ENCODE data around the gene LGALS4. TPM values are rescaled to one million over a fixed set of nuclear protein-coding genes. Genes with fewer than 3 reads are reported as not detected.

The LGALS4 gene
- total RNA-seq, 2 donors from 2014 or later = 0.59 to 0.66 TPM

DNA sequence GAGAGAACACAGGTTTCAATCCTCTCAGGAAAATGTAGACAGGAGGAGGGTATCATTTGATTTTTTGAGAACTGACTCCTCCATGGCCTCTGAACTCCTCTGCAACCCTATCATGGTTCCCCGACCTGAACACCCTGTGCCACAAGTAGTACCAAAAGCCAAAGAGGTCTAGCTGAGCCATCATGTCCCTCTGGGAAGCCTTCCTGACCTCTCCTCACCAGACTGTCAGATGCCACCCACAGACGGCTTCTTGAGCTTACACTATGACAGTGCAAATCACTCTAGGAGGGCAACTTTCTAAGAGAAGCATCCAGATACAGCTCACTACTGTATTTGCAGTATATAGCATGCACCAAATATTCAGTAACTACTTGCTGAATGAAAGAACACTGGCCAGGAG, 33.4 kb upstream of the LGALS4 start:
- ATAC-seq (no peak), DNase-seq (ENCODE audit: low spot score in 2 of 2) (no peak)
- Mint-ChIP-seq H3K27ac (peak overlapping the region; percentile 61 to 95), H3K9me3 (no peaks in the 10 kb centered on the region), H3K36me3 (peaks cover 74 to 78% of the 10 kb centered on the region in 2 donors)

DNA sequence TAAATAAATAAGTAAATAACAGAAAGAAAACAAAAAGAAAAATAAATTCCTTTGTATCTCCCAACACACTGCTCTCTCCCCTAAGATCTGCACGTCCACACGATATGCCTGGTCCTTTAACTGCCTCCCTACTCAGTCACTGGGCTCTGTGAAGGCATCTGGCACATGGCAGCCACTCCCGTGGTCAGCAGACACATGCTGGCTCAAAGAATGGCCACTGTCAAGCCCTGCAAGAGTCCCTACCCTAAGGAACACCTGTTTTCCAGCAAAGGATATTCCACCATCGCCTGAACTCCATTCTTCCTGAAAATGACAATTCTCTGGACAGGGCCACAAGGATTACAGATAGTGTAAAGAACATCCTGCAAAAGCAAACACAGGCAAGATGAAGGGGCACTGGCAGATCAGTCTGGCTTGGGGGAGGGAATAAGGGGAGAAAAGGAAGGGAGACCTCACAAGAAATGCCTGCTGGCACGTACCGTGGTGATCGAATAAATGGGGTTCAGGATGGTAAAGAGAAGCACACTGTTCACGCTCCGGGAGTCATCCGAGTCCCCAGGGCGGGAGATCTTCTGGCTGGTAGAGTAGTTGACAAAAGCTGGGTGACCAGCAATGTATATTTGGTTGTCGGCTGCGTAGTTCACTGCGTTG, 32.8 kb upstream of the LGALS4 start:
- DNase-seq (ENCODE audit: low spot score in 2 of 2) = no peak
- no peak for ATAC-seq
- peak overlapping the region; percentile 61 to 95 for H3K27ac Mint-ChIP-seq
- peaks cover 76 to 82% of the 10 kb centered on the region in 2 donors for H3K36me3 Mint-ChIP-seq
- no peaks in the 10 kb centered on the region for H3K9me3 Mint-ChIP-seq

- Mint-ChIP-seq H3K36me3 (peaks cover 83 to 91% of the 10 kb centered on the region in 2 donors), H3K27ac (peak overlapping the region; percentile 62 to 97), H3K9me3 (no peaks in the 10 kb centered on the region)
- DNase-seq (ENCODE audit: low spot score in 2 of 2) (no peak), ATAC-seq (peak in 1 of 2 donors; percentile 19)
These were observed 31.4 kb upstream of the LGALS4 start for GRCh38 chr19:38844093-38844686.

DNA sequence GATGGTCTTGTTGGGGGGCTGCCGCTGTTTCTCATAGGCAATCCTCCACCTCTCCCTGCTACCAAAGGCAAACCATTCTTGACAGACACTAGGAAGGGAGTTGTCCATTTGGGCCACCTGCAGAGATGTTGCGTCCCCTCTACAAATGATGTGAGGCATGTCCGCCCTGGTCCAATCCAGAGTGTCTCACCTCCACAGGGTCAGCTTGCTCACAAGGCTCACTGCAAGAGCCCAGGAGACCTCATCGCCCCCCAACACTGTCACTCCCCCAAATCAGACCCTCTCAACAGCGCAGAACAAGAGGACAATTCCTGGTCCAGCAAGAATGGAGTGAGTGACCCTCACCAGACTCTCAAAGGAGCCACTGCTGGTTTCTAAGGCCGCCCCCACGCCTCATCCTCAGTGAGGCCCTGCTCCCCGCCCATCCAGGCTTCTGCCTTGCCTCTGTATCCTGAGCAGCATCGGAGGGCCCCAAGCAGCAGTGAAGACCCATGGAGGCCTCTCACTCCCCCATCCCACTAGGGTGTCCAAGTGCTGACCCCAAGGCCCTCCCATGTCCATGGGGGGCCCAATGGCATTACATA, 30.5 kb upstream of the LGALS4 start:
- Mint-ChIP-seq H3K27ac (peak overlapping the region; percentile 62 to 97), H3K36me3 (peaks cover 83 to 88% of the 10 kb centered on the region in 2 donors), H3K9me3 (no peaks in the 10 kb centered on the region)
- ATAC-seq (no peak), DNase-seq (ENCODE audit: low spot score in 2 of 2) (no peak)

GRCh38 chr19:38842439-38843174, 29.9 kb upstream of the LGALS4 start:
- Mint-ChIP-seq H3K36me3 (peaks cover 77 to 81% of the 10 kb centered on the region in 2 donors), H3K9me3 (no peaks in the 10 kb centered on the region), H3K27ac (peak overlapping the region; percentile 62 to 97)
- DNase-seq (ENCODE audit: low spot score in 2 of 2) (peak in 1 of 2 donors; percentile 52), ATAC-seq (peak; percentile 51 to 64)

- ATAC-seq (peak in 1 of 2 donors; percentile 28), DNase-seq (ENCODE audit: low spot score in 2 of 2) (no peak)
- peaks cover 76 to 80% of the 10 kb centered on the region in 2 donors for H3K36me3 Mint-ChIP-seq
- H3K9me3 Mint-ChIP-seq = no peaks in the 10 kb centered on the region
- peak overlapping the region; percentile 62 to 97 for H3K27ac Mint-ChIP-seq
These were observed 29.2 kb upstream of the LGALS4 start for GRCh38 chr19:38841787-38842438.

GRCh38 chr19:38841180-38841766, 28.5 kb upstream of the LGALS4 start:
- peaks cover 71 to 81% of the 10 kb centered on the region in 2 donors for H3K36me3 Mint-ChIP-seq
- ATAC-seq (no peak), DNase-seq (ENCODE audit: low spot score in 2 of 2) (no peak)
- peak overlapping the region; percentile 62 to 97 for H3K27ac Mint-ChIP-seq
- no peaks in the 10 kb centered on the region for H3K9me3 Mint-ChIP-seq

DNA sequence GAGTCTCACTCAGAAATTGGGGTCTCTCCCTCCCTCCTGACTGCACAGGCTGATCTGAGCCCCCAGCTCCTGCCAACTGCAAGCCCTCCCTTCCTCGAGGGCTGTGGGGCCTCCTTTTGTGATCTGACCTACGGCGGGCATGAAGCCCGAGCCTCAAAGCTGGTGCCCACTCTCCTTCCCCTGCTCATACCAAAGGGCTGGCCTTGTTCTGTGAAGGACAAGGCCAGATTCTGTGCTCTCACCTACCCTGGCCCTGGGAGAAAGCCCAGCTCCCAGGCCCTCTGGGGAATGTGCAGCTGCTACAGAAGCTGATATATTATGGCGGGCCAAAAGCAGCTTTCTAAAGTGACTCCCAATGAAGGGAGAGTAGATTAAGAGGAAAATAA, 27.8 kb upstream of the LGALS4 start:
- no peaks in the 10 kb centered on the region for H3K9me3 Mint-ChIP-seq
- ATAC-seq = no peak

DNA sequence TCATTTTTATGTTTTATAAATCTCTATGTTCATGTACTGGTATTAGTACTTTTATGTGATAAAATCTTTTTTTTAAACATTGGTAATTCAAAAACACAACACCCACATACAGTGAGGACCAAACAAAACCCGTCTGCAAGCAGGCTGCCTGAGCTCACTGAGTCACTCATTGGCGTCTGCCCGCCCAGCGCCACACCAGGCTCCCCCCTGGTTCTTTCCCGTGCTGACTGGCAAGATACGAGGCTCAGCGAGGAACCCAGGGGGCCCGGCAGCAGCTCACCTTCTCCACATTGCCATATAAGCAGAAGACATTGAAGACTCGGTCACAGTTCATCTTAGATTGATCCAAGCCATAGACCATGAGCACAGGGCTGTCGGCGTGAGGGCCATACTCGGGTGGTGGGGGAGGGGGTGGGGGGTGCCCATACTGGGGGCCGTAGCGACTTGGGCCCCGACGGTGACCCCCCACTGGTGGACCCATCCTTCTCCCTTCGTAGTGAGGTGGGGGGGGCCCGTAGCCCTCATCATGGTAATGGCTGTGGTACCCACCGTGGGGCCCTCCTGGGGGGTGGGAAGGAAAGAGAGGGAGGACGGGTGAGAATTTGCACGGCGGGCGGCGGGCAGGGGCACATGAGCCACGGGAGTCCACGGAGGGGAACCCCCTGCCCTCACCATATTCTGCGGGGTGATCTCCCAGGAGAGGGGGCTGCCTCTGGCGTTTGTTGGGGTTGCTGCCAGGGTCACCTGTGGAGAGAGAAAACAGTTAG, 27.3 kb upstream of the LGALS4 start:
- DNase-seq (ENCODE audit: low spot score in 2 of 2) = no peak
- ATAC-seq = no peak
- peaks cover 59 to 68% of the 10 kb centered on the region in 2 donors for H3K36me3 Mint-ChIP-seq
- H3K27ac Mint-ChIP-seq = peak overlapping the region; percentile 83 to 93
- H3K9me3 Mint-ChIP-seq = no peaks in the 10 kb centered on the region

More for the DNA sequence above, 27.8 kb upstream of the LGALS4 start:
- no peak for DNase-seq (ENCODE audit: low spot score in 2 of 2)
- H3K27ac Mint-ChIP-seq = peak overlapping the region in 1 of 2 donors; percentile 89
- H3K36me3 Mint-ChIP-seq = peaks cover 64 to 74% of the 10 kb centered on the region in 2 donors

- peak overlapping the region; percentile 83 to 95 for H3K27ac Mint-ChIP-seq
- peak in 1 of 2 donors; percentile 1 for ATAC-seq
- H3K9me3 Mint-ChIP-seq = no peaks in the 10 kb centered on the region
- H3K36me3 Mint-ChIP-seq = peaks cover 53 to 60% of the 10 kb centered on the region in 2 donors
- DNase-seq (ENCODE audit: low spot score in 2 of 2) = no peak
These were observed 26.4 kb upstream of the LGALS4 start for GRCh38 chr19:38838986-38839761.

DNA sequence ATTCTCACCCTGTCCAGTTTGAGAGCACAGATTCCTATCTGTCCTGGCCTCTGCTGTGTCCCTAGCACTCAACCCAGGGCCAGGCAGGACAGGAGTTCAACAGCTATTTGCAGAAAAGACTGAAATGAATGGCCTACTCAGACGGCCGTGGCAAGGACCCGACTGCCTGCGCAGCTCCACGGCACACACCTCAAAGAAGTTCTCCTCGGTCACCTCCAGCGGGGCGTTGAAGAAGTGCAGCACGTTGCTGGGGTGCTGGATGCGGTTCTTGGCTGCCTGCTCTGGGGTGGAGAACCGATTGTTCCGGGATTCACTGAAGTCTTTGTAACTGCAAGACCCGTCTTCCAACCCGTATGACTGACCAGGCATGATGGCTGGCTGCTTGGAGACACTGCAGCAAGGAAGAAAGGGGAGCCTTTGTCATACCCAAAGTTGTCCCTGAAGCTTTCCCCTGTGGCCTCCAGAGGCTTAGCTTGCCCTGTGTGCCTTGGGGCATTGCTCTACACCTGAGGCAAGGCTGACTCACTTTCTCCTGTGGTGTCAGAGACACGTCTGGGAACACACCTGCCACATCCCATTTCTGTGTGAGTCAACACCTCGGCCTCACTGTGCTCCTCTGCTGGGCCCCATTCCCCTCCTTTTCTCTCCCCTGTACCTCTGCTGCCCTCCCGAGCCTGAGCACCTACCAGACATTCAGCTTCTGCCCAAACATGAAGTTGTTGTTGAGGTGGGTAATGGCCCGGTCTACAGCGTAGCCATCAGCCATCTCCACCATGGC, 25.7 kb upstream of the LGALS4 start:
- DNase-seq (ENCODE audit: low spot score in 2 of 2) (peak; percentile 55 to 79), ATAC-seq (peak; percentile 75 to 89)
- Mint-ChIP-seq H3K36me3 (peaks cover 46 to 52% of the 10 kb centered on the region in 2 donors), H3K9me3 (no peaks in the 10 kb centered on the region), H3K27ac (peak overlapping the region; percentile 83 to 95)

GRCh38 chr19:38837656-38838121, 24.9 kb upstream of the LGALS4 start:
- no peaks in the 10 kb centered on the region for H3K9me3 Mint-ChIP-seq
- H3K27ac Mint-ChIP-seq = peak overlapping the region; percentile 55 to 64
- DNase-seq (ENCODE audit: low spot score in 2 of 2) (no peak), ATAC-seq (no peak)
- H3K36me3 Mint-ChIP-seq = peaks cover 40 to 46% of the 10 kb centered on the region in 2 donors

DNA sequence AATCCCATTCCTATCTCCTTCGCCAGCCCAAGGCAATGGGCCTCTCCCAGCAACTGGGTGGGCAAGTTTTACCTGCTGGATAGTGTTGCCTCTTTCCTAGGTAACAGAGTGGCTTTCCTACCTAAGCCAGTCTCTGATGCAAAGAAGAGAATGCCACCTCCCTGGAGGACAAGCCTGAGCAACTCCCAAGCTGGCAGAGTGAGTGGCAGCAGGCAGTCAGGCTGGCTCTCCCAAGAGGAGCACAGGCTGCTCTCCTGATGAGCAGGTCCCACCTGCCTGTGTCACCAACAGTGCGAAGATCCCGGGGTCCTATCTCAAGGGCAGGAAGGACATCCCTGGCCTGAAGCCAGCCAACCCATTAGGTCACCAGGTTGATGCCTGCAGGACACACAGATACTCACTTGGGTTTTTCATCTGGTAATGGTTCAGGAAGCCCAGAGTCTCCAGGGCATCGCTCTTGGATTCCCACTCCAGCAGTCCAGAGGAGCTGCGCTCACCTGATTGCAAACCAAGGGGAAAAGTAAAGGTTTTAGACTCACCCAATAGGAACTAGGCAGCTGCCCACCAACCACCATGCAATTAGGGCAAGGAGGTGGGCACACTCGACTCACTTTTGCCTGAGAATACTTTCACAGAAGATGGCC, 24.4 kb upstream of the LGALS4 start:
- DNase-seq (ENCODE audit: low spot score in 2 of 2) = no peak
- Mint-ChIP-seq H3K27ac (peak overlapping the region; percentile 55 to 64), H3K36me3 (peaks cover 34 to 40% of the 10 kb centered on the region in 2 donors), H3K9me3 (no peaks in the 10 kb centered on the region)
- ATAC-seq = no peak
